MM.1S (cell line): Measurements from ENCODE around the gene KIAA0825.

ENCODE experiments used
- EZH2 ChIP-seq: fragments of 300-600 bp; sonication (generic); optimal IDR thresholded peaks from 2 replicates; pipeline ENCODE3; 2017; ENCODE audit warnings: low read depth, mild to moderate bottlenecking, antibody characterized with exemption, low read length, mixed read lengths
- TF ChIP-seq, protein P1 (sequence below): fragments of 300-600 bp; sonication (generic); IDR thresholded peaks from 2 replicates; pipeline ENCODE4 v1.5.1; 2016; ENCODE audit warnings: antibody characterized with exemption, low read length, mixed read lengths

GRCh38 chr5:94551858-94552257 is 66.5 kb downstream of the KIAA0825 start:
- TF ChIP-seq, protein P1, sequence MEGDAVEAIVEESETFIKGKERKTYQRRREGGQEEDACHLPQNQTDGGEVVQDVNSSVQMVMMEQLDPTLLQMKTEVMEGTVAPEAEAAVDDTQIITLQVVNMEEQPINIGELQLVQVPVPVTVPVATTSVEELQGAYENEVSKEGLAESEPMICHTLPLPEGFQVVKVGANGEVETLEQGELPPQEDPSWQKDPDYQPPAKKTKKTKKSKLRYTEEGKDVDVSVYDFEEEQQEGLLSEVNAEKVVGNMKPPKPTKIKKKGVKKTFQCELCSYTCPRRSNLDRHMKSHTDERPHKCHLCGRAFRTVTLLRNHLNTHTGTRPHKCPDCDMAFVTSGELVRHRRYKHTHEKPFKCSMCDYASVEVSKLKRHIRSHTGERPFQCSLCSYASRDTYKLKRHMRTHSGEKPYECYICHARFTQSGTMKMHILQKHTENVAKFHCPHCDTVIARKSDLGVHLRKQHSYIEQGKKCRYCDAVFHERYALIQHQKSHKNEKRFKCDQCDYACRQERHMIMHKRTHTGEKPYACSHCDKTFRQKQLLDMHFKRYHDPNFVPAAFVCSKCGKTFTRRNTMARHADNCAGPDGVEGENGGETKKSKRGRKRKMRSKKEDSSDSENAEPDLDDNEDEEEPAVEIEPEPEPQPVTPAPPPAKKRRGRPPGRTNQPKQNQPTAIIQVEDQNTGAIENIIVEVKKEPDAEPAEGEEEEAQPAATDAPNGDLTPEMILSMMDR, result no peak
- TF ChIP-seq EZH2, result no peak
